ENCODE measurements around the gene GPR55. TPM values are rescaled to one million over a fixed set of nuclear protein-coding genes. Genes with fewer than 3 reads are reported as not detected.

The GPR55 gene
- polyA plus RNA-seq, 1 donor = 0.63 TPM

- no peaks in the 10 kb centered on the region for H3K9me3 ChIP-seq (ENCODE audit: control insufficient read depth, low read depth, low read length)
- H3K27me3 ChIP-seq (ENCODE audit: control insufficient read depth, insufficient read depth, low read length) = no peaks in the 10 kb centered on the region
- H3K4me3 ChIP-seq (ENCODE audit: low read length) = no peak overlapping the region
- H3K27ac ChIP-seq (ENCODE audit: low read length) = peak overlapping the region; percentile 10
- H3K36me3 ChIP-seq (ENCODE audit: control insufficient read depth, insufficient read depth, low read length) = peaks cover 50% of the 10 kb centered on the region
- peaks cover 68% of the 10 kb centered on the region for H3K4me1 ChIP-seq (ENCODE audit: control insufficient read depth, insufficient read depth, low read length)
- no peak for DNase-seq
- no CpG with 5 or more reads among the region's 14 CpGs for WGBS (ENCODE audit: insufficient coverage, low lambda C conversion rate)
These were observed 52.7 kb downstream of the GPR55 start for GRCh38 chr2:230872151-230872967.

GRCh38 chr2:230871361-230872150 is 53.5 kb downstream of the GPR55 start:
- H3K4me3 ChIP-seq (ENCODE audit: low read length) = no peak overlapping the region
- peaks cover 44% of the 10 kb centered on the region for H3K36me3 ChIP-seq (ENCODE audit: control insufficient read depth, insufficient read depth, low read length)
- peaks cover 68% of the 10 kb centered on the region for H3K4me1 ChIP-seq (ENCODE audit: control insufficient read depth, insufficient read depth, low read length)
- H3K27ac ChIP-seq (ENCODE audit: low read length) = peak overlapping the region; percentile 84
- no peaks in the 10 kb centered on the region for H3K9me3 ChIP-seq (ENCODE audit: control insufficient read depth, low read depth, low read length)
- WGBS (ENCODE audit: insufficient coverage, low lambda C conversion rate) = no CpG with 5 or more reads among the region's 17 CpGs
- no peaks in the 10 kb centered on the region for H3K27me3 ChIP-seq (ENCODE audit: control insufficient read depth, insufficient read depth, low read length)
- DNase-seq = no peak

GRCh38 chr2:230870544-230871360 is 54.3 kb downstream of the GPR55 start:
- Histone ChIP-seq H3K4me3 (ENCODE audit: low read length) (no peak overlapping the region), H3K36me3 (ENCODE audit: control insufficient read depth, insufficient read depth, low read length) (peaks cover 37% of the 10 kb centered on the region), H3K4me1 (ENCODE audit: control insufficient read depth, insufficient read depth, low read length) (peaks cover 74% of the 10 kb centered on the region), H3K27ac (ENCODE audit: low read length) (peak overlapping the region; percentile 84), H3K9me3 (ENCODE audit: control insufficient read depth, low read depth, low read length) (no peaks in the 10 kb centered on the region), H3K27me3 (ENCODE audit: control insufficient read depth, insufficient read depth, low read length) (no peaks in the 10 kb centered on the region)
- 10% methylated on average over 4 of the region's 18 CpGs for WGBS (ENCODE audit: insufficient coverage, low lambda C conversion rate)
- DNase-seq = peak; percentile 75 to 87

- H3K27me3 ChIP-seq (ENCODE audit: control insufficient read depth, insufficient read depth, low read length) = no peaks in the 10 kb centered on the region
- WGBS (ENCODE audit: insufficient coverage, low lambda C conversion rate) = no CpG with 5 or more reads among the region's 11 CpGs
- no peak for DNase-seq
- peak overlapping the region; percentile 84 for H3K27ac ChIP-seq (ENCODE audit: low read length)
- H3K4me1 ChIP-seq (ENCODE audit: control insufficient read depth, insufficient read depth, low read length) = peaks cover 74% of the 10 kb centered on the region
- H3K36me3 ChIP-seq (ENCODE audit: control insufficient read depth, insufficient read depth, low read length) = peaks cover 30% of the 10 kb centered on the region
- no peak overlapping the region for H3K4me3 ChIP-seq (ENCODE audit: low read length)
- no peaks in the 10 kb centered on the region for H3K9me3 ChIP-seq (ENCODE audit: control insufficient read depth, low read depth, low read length)
These were observed 55.0 kb downstream of the GPR55 start for GRCh38 chr2:230869914-230870543.

- H3K36me3 ChIP-seq (ENCODE audit: control insufficient read depth, insufficient read depth, low read length) = peaks cover 22% of the 10 kb centered on the region
- no peak overlapping the region for H3K4me3 ChIP-seq (ENCODE audit: low read length)
- peak in 1 of 2 donors; percentile 81 for DNase-seq
- H3K27ac ChIP-seq (ENCODE audit: low read length) = peak overlapping the region; percentile 84
- H3K9me3 ChIP-seq (ENCODE audit: control insufficient read depth, low read depth, low read length) = peaks cover 1% of the 10 kb centered on the region
- WGBS (ENCODE audit: insufficient coverage, low lambda C conversion rate) = no CpG with 5 or more reads among the region's 19 CpGs
- H3K27me3 ChIP-seq (ENCODE audit: control insufficient read depth, insufficient read depth, low read length) = no peaks in the 10 kb centered on the region
- H3K4me1 ChIP-seq (ENCODE audit: control insufficient read depth, insufficient read depth, low read length) = peaks cover 76% of the 10 kb centered on the region
These were observed 55.8 kb downstream of the GPR55 start for GRCh38 chr2:230868947-230869913.

GRCh38 chr2:230868161-230868946 is 56.7 kb downstream of the GPR55 start:
- peaks cover 3% of the 10 kb centered on the region for H3K9me3 ChIP-seq (ENCODE audit: control insufficient read depth, low read depth, low read length)
- WGBS (ENCODE audit: insufficient coverage, low lambda C conversion rate) = no CpG with 5 or more reads among the region's 15 CpGs
- no peak overlapping the region for H3K4me3 ChIP-seq (ENCODE audit: low read length)

GRCh38 chr2:230866756-230867523 is 58.1 kb downstream of the GPR55 start:
- DNase-seq = peak in 1 of 2 donors; percentile 60
- H3K9me3 ChIP-seq (ENCODE audit: control insufficient read depth, low read depth, low read length) = peaks cover 3% of the 10 kb centered on the region
- peaks cover 64% of the 10 kb centered on the region for H3K4me1 ChIP-seq (ENCODE audit: control insufficient read depth, insufficient read depth, low read length)
- H3K27me3 ChIP-seq (ENCODE audit: control insufficient read depth, insufficient read depth, low read length) = no peaks in the 10 kb centered on the region
- H3K4me3 ChIP-seq (ENCODE audit: low read length) = peak overlapping the region; percentile 95
- H3K27ac ChIP-seq (ENCODE audit: low read length) = peak overlapping the region; percentile 74
- H3K36me3 ChIP-seq (ENCODE audit: control insufficient read depth, insufficient read depth, low read length) = peaks cover 3% of the 10 kb centered on the region
- WGBS (ENCODE audit: insufficient coverage, low lambda C conversion rate) = 67% methylated on average over 1 of the region's 13 CpGs

More at GRCh38 chr2:230868161-230868946, 56.7 kb downstream of the GPR55 start:
- peak in 1 of 2 donors; percentile 46 for DNase-seq
- Histone ChIP-seq H3K27ac (ENCODE audit: low read length) (peak overlapping the region; percentile 84), H3K4me1 (ENCODE audit: control insufficient read depth, insufficient read depth, low read length) (peaks cover 73% of the 10 kb centered on the region), H3K36me3 (ENCODE audit: control insufficient read depth, insufficient read depth, low read length) (peaks cover 13% of the 10 kb centered on the region), H3K27me3 (ENCODE audit: control insufficient read depth, insufficient read depth, low read length) (no peaks in the 10 kb centered on the region)
